ENCODE results near the gene MCF2L.

Gene MCF2L

DNA sequence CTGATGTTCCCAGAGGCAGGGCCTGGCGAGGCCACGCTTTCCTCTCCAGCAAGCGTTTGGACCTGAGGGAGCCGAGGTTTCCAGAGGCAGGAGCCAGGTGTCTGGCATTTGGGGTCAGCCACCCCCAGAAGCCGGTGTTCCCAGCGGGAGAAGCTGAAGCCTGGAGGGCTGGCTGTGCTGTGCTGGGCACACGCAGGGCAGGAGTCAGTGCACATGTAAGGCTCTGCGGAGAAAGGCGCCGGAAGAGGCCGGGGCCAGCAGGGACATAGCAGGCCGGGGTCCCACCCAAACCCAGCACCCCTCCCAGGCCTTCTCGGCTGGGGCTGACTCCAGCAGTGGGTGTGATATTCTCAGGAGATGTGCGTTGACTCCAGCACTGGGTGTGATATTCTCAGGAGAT lies 31.6 kb downstream of the MCF2L start:
- DNase-seq = no peak

GRCh38 chr13:113001241-113002140 lies 32.5 kb downstream of the MCF2L start:
- DNase-seq = no peak

DNA sequence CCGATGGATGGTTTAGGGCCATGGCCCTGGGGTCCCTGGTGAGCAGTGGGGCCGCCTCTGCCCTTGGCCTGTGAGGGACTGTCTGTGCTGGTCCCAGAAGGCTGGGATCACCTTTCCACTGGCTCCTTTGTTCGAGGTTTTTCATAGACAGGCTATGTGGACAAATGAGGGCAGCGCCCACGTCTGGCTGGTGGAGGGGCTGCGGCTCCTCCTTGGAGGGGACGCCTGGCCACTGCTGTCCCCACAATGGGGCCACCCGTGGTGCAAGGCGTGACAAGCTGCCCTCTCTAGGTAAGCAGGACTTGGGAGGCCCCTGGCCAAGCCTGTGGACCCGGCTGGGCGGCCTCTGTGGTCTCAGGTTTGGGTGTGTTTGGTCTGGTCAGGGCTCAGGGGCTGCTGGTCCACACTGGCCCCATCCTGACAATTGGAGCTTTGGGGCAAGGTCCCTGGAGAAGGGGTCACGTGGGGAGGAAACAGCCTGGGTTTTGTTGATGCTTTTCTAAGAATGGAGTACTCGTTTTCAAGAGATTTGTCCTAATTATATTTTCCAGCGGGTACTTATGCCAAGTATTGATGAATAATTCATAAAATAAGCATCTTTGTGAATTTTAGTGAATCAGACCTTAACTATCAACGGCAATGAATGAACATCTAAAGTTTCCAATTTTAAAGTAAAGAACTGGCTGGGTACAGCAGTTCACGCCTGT lies 33.3 kb downstream of the MCF2L start:
- no peak for DNase-seq

DNA sequence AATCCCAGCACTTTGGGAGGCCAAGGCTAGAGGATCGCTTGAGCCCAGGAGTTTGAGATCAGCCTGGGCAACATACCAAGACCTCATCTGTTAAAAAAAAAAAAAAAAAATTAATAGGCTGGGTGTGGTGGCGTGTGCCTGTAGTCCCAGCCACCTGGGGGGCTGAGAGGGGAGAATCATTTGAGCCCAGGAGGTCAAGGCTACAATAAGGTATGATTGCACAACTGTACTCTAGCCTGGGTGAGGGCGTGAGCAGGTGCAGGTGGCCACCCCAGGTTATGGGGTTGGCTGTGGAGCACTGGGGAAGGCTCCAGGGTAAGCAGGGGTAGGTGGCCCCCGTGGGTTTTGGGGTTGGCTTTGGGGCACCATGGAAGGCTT lies 33.9 kb downstream of the MCF2L start:
- no peak for DNase-seq

DNA sequence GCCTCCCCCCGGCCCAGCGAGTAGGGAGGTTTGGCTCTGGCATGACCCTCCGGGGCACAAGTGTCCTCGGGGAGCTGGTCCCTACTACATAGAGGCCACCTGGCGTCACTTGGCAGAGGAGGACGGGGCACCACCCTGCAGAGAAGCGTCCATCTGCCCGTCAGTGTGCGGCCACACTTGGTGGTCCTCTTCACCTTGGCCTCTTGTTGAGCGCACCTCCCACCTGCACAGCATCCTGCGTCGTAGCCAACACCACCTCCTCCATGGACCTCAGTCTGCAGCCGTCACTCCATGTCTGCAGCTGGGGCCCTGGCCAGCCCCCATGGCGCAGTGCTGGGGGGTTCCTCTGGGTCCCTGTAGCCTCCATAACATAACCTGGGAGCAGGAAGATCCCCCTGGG lies 35.1 kb downstream of the MCF2L start:
- no peak for DNase-seq

GRCh38 chr13:113005076-113005865 lies 36.3 kb downstream of the MCF2L start:
- DNase-seq = peak; percentile 21

GRCh38 chr13:113005997-113006396 lies 37.0 kb downstream of the MCF2L start:
- DNase-seq = no peak

GRCh38 chr13:113006660-113007059 lies 37.6 kb downstream of the MCF2L start:
- no peak for DNase-seq

GRCh38 chr13:113008851-113009250 lies 39.8 kb downstream of the MCF2L start:
- DNase-seq = no peak

DNA sequence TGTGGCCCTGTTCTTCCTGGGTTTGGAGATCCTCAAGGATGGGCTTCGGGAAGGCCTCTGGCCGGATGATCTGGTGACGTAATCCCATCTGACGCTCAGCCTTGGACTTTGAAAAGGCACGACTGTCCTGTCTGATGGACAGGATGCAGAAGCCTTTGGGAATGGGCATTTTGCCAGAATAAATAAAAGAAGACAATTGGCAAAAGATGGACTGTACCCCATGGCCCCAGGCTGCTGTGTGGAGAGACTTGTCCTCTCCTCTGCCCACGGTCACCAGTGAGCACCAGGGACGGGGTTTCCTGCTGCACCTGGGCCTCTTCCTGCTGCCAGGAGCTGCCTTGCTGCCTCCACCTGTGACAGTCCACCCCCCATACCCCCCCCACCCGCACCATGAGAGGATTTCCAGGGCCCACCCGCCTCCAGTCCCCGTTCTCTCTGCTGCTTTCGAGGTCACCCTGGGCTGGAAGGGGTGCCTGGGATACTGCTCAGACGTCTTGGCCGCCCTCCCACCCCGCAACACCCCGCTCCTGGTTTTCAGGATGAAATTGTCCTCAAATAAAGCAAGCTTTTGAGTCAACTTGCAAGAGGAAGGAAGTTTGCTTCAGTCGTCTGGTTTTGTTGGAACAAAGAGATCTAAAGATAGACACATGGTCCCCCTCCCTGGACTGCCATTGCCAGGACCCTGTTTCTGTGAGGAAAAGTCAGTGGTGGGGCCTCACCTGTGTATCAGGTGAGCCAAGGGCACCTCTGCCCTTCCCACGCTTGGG lies 40.9 kb downstream of the MCF2L start:
- no peak for DNase-seq

DNA sequence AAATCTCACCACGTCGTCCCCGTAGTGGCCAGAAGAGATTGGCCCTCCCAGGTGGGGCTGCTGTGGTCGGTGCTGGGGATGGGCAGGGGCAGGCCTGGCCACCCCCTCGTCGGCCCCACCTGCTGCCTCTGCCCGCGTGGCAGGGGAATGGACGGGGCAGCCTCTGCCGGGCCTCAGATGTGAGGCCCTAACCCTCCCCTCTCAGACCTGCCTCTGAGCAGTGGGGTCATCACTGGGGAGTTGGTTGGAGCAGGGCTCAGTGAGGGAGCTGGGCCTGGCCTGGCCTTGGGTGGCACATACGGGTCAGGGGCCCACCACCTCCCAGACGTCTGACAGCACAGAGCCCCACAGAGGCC lies 41.5 kb downstream of the MCF2L start:
- no peak for DNase-seq

DNA sequence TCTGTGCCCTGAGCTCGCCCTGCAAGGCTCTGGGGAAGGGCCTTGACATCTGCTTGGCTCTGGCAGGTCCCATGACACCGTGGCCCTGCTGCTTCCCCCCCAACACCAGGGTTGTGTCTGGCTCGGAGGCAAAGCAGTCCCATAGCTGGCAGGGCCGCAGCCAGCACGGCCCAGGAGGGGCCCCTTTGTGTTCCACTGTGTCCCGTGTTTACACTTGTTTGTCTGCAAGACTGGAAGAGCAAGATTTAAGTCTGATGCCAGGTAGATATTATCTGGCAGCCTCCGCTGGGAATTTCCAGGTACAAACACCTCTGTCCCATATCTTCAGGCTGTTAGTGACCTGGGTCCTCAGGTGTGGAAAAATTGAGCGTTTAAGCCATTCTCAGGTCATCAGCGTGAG lies 44.3 kb downstream of the MCF2L start:
- DNase-seq = no peak

GRCh38 chr13:113013878-113014751 lies 45.1 kb downstream of the MCF2L start:
- DNase-seq = no peak

DNA sequence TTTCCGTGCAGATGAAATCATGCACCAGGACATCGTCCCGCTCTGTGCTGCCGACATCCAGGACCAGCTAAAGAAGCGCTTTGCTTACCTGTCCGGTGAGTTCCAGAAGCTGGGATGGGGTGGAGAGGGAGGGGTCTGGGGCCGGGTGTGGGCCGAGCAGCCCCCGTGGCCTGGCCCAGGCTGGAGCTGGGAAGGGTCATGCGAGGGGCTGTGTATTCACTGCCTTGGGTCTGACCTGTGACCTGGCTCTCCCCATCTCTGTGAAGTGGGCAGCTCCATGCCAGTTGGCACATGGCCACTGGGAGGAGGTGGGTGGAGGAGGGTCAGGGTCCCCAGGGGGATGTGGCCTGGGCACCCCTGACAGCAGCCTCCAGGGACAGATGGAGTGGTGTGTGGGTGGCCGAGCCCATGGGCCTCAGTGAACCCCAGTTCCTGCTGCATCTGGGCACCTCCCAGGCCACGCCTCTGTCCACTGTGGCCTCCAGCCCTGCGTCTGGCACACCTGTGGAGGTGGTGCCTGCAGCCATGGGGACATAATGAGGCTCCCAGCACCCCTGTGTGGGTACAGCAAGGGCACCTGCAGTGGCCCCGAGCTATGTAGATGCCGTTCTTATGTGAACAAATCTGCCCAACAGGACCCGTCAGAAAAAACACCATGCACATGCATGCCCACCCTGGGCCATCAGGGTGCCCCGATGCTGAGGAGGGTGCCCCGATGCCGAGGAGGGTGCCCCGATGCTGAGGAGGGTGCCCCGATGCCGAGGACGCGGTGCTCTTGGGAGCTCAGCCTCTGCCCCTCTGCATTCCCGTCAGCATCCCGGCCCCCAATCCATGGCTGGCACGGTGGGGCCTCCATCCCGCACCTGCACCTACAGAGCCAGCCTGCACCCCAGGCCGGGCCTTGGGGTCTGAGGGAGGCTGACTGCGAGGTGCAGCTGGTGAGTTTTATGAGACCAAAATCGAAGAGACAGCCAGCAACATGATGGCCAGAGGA lies 46.0 kb downstream of the MCF2L start:
- DNase-seq = no peak

GRCh38 chr13:113015826-113016525 lies 47.0 kb downstream of the MCF2L start:
- DNase-seq = no peak

GRCh38 chr13:113016526-113017295 lies 47.7 kb downstream of the MCF2L start:
- no peak for DNase-seq

DNA sequence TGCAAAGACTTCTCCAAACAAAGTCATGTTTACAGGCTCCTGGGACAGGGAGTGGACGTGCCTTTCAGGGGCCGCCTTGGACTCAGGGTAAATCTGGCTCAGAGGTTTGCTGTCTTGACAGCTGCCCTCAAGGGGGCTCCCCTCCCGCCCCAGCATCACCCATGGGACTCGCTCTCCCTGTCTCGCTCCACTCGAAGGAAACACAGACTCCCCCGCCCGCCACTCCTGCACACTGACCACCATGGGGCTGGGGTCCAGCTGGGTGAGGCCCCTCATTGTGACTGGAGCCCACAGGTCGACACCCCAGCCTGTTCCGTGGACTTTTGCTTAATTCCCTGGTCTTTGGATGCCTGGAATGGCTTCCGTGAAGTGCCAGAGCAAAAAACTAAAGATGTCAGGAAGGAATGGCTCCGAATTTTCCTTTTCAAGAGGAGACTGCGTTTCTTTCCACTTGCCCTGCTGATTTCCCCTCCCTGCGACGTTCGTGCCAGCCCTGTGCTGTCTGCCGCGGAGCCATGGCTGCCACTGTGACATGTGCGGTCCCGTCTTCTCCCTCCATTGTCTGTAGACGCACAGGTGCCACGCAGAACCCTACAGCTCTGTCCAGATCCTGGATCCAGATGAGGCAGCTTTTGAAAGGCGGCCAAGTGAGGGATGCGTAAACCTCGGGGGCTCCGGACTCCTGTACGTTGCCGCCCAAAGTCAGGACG lies 48.6 kb downstream of the MCF2L start:
- DNase-seq = no peak

All from stimulated activated CD4-positive, alpha-beta T cell treated with anti-CD3 and anti-CD28 coated beads, Interleukin-15, amount 100 ng/mL, for 24 hours (primary cell).